Cardiac atrium fibroblast (primary cell): ENCODE data around the gene PLPP2. TPM values are rescaled to one million over a fixed set of nuclear protein-coding genes. Genes with fewer than 3 reads are reported as not detected.

Experiments used
- total RNA-seq: library from RNA; depleted of rRNA; stranded (reverse); fragments of >200 nt; gene quantifications from 2 replicates; pipeline ENCODE4 v1.2.3, GENCODE V29; 2015

PLPP2 gene
- total RNA-seq: 1.4 TPM in 1 of 2 replicates, not detected in the other

DNA sequence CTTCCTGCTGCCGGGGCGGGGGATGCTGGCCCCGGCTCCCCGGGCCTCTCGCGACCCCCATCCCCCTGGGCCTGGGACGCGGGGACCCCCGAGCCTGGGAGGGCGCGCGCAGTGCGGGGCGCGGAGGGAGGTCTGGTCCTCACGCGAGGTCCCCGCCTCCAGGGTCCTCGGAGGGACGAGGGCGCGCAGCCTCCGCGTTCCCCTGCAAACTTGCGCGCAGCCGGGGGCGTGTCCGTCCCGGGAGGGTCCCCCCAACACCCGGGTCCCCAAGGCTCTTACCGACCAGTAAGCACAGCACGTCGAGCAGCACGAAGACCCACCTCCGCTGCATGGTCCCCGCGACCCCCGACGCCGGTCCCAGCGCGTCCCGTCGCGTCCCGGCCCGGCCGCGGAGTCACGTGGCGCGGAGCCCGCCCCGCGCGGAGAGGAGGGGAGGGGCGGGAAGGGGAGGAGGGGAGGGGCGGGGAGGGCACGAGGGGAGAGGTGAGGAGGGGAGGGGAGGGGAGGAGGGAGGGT is at the start of gene PLPP2:
Gene PLPP2, minus strand, starts transcription at position 398 of the 516 bp plus-strand sequence. Its CDS starts 67 bp downstream, at position 331.

Other genes with a start within 250 kb of the PLPP2 start
- gene OR4F17, start 184.3 kb downstream of the PLPP2 start, total RNA-seq: not detected in 2 replicates
- gene MIER2, start 53.4 kb upstream of the PLPP2 start, total RNA-seq: 7.8 and 9.0 TPM in 2 replicates
- gene C2CD4C, start 117.7 kb upstream of the PLPP2 start, total RNA-seq: not detected in 2 replicates
- gene SHC2, start 169.6 kb upstream of the PLPP2 start, total RNA-seq: 0.32 and 0.54 TPM in 2 replicates
- gene MADCAM1, start 205.1 kb upstream of the PLPP2 start, total RNA-seq: not detected in 2 replicates
- gene TPGS1, start 216.1 kb upstream of the PLPP2 start, total RNA-seq: 28.5 and 35.2 TPM in 2 replicates
- 65.9 and 77.4 TPM in 2 replicates for gene CDC34, start 240.4 kb upstream of the PLPP2 start, total RNA-seq